CD14-positive monocyte (primary cell): ENCODE results near the gene MTNR1B. TPM values are rescaled to one million over a fixed set of nuclear protein-coding genes. Genes with fewer than 3 reads are reported as not detected.

Source experiments
- DNase-seq, 3 donors: peaks; one replicate each; pipeline ENCODE4 v3.0.0-alpha.2; 2011 to 2022
- H2AFZ ChIP-seq: 2 replicates; pipeline ENCODE4 v1.6.0; 2012; ENCODE audit warnings: mild to moderate bottlenecking, low read depth, low read length, inconsistent platforms; ENCODE audit not compliant: insufficient read depth, poor library complexity, severe bottlenecking
- H3K27ac ChIP-seq, 2 donors: 1 replicate in 1 of 2; 2 replicates in 1 of 2; pipeline ENCODE4 v1.5.1; 2012 to 2013; ENCODE audit warnings: low read length in 2 of 2, control low read depth in 1 of 2, inconsistent platforms in 1 of 2, low read depth in 1 of 2, mild to moderate bottlenecking in 1 of 2
- H3K27me3 ChIP-seq, 2 donors: one replicate each; pipeline versions ENCODE4 v1.6.0 to v1.6.1; 2011 to 2013; ENCODE audit warnings: low read length in 2 of 2; ENCODE audit not compliant: control insufficient read depth in 2 of 2, insufficient read depth in 2 of 2
- H3K36me3 ChIP-seq, 2 donors: replicated peaks in 1 of 2; 1 replicate in 1 of 2; 2 replicates in 1 of 2; pipeline versions ENCODE4 v1.5.1 to v1.6.1; 2012 to 2013; ENCODE audit warnings: low read length in 2 of 2, control low read depth in 1 of 2, inconsistent platforms in 1 of 2, mild to moderate bottlenecking in 1 of 2; ENCODE audit not compliant: insufficient read depth in 2 of 2, control insufficient read depth in 1 of 2
- H3K4me1 ChIP-seq, 2 donors: 1 replicate in 1 of 2; 2 replicates in 1 of 2; pipeline versions ENCODE4 v1.5.1 to v1.6.1; 2012 to 2013; ENCODE audit warnings: low read length in 2 of 2, control low read depth in 1 of 2, inconsistent platforms in 1 of 2, mild to moderate bottlenecking in 1 of 2, moderate library complexity in 1 of 2; ENCODE audit not compliant: insufficient read depth in 2 of 2, control insufficient read depth in 1 of 2
- H3K4me2 ChIP-seq: replicated peaks from 2 replicates; pipeline ENCODE3; 2012; ENCODE audit warnings: low read length, moderate library complexity, mild to moderate bottlenecking; ENCODE audit not compliant: poor library complexity, severe bottlenecking; ENCODE audit errors: extremely low read depth
- H3K4me3 ChIP-seq, 3 experiments: fragments of 200-600 bp in 1 of 3; sonication (generic) in 1 of 3; replicated peaks in 1 of 3; 1 replicate in 2 of 3; 2 replicates in 1 of 3; pipeline ENCODE4 v1.5.1; 2011 to 2013; ENCODE audit warnings: low read length in 3 of 3, mild to moderate bottlenecking in 3 of 3, control low read depth in 2 of 3, low read depth in 2 of 3, inconsistent platforms in 1 of 3, moderate library complexity in 1 of 3
- H3K79me2 ChIP-seq: 2 replicates; pipeline ENCODE4 v1.6.0; 2012; ENCODE audit warnings: mild to moderate bottlenecking, control low read depth, inconsistent platforms, low read length, moderate library complexity; ENCODE audit not compliant: insufficient read depth
- H3K9ac ChIP-seq: 2 replicates; pipeline ENCODE4 v1.6.0; 2017; ENCODE audit warnings: low read length, mild to moderate bottlenecking; ENCODE audit not compliant: insufficient read depth, poor library complexity, severe bottlenecking
- H3K9me3 ChIP-seq, 2 donors: replicated peaks in 1 of 2; 1 replicate in 1 of 2; 2 replicates in 1 of 2; pipeline versions ENCODE4 v1.5.1 to v1.6.1; 2012 to 2013; ENCODE audit warnings: low read length in 2 of 2, control low read depth in 1 of 2; ENCODE audit not compliant: control insufficient read depth in 1 of 2, insufficient read depth in 1 of 2
- H4K20me1 ChIP-seq: 2 replicates; pipeline ENCODE4 v1.6.0; 2012; ENCODE audit warnings: mild to moderate bottlenecking, low read length, control low read depth, moderate library complexity; ENCODE audit not compliant: insufficient read depth
- H3K27ac Mint-ChIP-seq, 7 donors: one replicate each; pipeline ENCODE4 v1.8.0; 2020; ENCODE audit warnings: mild to moderate bottlenecking in 7 of 7, mixed read lengths in 7 of 7, moderate library complexity in 6 of 7, inconsistent platforms in 2 of 7
- H3K27me3 Mint-ChIP-seq, 3 donors: one replicate each; pipeline ENCODE4 v1.8.0; 2021 to 2022; ENCODE audit warnings: low read depth in 3 of 3, mild to moderate bottlenecking in 3 of 3, mixed read lengths in 3 of 3, moderate library complexity in 3 of 3, inconsistent platforms in 1 of 3
- H3K36me3 Mint-ChIP-seq, 2 donors: one replicate each; pipeline ENCODE4 v1.8.0; 2020; ENCODE audit warnings: mixed read lengths in 2 of 2, inconsistent platforms in 1 of 2, mild to moderate bottlenecking in 1 of 2
- H3K4me1 Mint-ChIP-seq: one replicate; pipeline ENCODE4 v1.8.0; 2020; ENCODE audit warnings: mild to moderate bottlenecking, mixed read lengths
- H3K4me3 Mint-ChIP-seq, 2 donors: one replicate each; pipeline ENCODE4 v1.8.0; 2020; ENCODE audit warnings: mild to moderate bottlenecking in 2 of 2, mixed read lengths in 2 of 2, moderate library complexity in 1 of 2
- H3K9me3 Mint-ChIP-seq, 7 donors: one replicate each; pipeline ENCODE4 v1.8.0; 2020 to 2022; ENCODE audit warnings: mixed read lengths in 7 of 7, mild to moderate bottlenecking in 6 of 7, moderate library complexity in 6 of 7, inconsistent platforms in 2 of 7
- CTCF ChIP-seq: fragments of 200-600 bp; IDR thresholded peaks from one replicate; pipeline ENCODE4 v1.8.0; 2022; ENCODE audit warnings: antibody characterized with exemption, mild to moderate bottlenecking
- WGBS: methylation state at CpG from one replicate; pipeline ENCODE4 v1.1.5; 2013; ENCODE audit warnings: missing lambda C conversion rate; ENCODE audit not compliant: insufficient coverage; 5-methylcytosine and 5-hydroxymethylcytosine counted together
- intact Hi-C, 2 donors: fragments of 100-400 bp; cut with micrococcal nuclease; formaldehyde crosslinking; loops; one replicate each; pipeline versions ENCODE4 v1.15.0 to v1.15.1; 2023
- polyA plus RNA-seq, 3 donors: library from polyadenylated mRNA; depleted of rRNA in 1 of 3; unstranded in 2 of 3; stranded (reverse) in 1 of 3; fragments of 300-500 nt in 2 of 3; fragments of >200 nt in 1 of 3; fragmentation: Illumina TruSeq in 2 of 3; gene quantifications; 1 replicate in 2 of 3; 2 replicates in 1 of 3; pipeline ENCODE4 v1.2.3, GENCODE V29; 2012 to 2021

The MTNR1B gene
- polyA plus RNA-seq, 3 donors: not detected

- H3K9ac ChIP-seq: no peak overlapping the region
- no peaks in the 10 kb centered on the region for H3K4me1 Mint-ChIP-seq
- no peaks in the 10 kb centered on the region for H3K9me3 ChIP-seq
- peaks cover 0 to 5% (median 2%) of the 10 kb centered on the region in 3 donors for H3K27me3 Mint-ChIP-seq
- H3K27ac ChIP-seq: no peak overlapping the region
- no peaks in the 10 kb centered on the region for H3K27me3 ChIP-seq
- TF ChIP-seq CTCF: no peak
- no peaks in the 10 kb centered on the region for H3K36me3 Mint-ChIP-seq
- no peak overlapping the region for H3K4me3 ChIP-seq
- H3K4me2 ChIP-seq: no peak overlapping the region
- H3K27ac Mint-ChIP-seq: no peak overlapping the region
- intact Hi-C loops: no loop called here
- DNase-seq: no peak
- H2AFZ ChIP-seq: no peak overlapping the region
- no peaks in the 10 kb centered on the region for H3K36me3 ChIP-seq
- peaks cover 0 to 3% (median 0%) of the 10 kb centered on the region in 7 donors for H3K9me3 Mint-ChIP-seq
- H3K79me2 ChIP-seq: no peaks in the 10 kb centered on the region
- H4K20me1 ChIP-seq: no peaks in the 10 kb centered on the region
- 69% methylated on average over 2 of the region's 3 CpGs for WGBS
- no peak overlapping the region for H3K4me3 Mint-ChIP-seq
- no peaks in the 10 kb centered on the region for H3K4me1 ChIP-seq
Measured at GRCh38 chr11:93025558-93026255, 56.3 kb downstream of the MTNR1B start.

GRCh38 chr11:93028960-93029522 is 59.6 kb downstream of the MTNR1B start:
- Histone ChIP-seq H3K27ac (no peak overlapping the region), H3K9ac (no peak overlapping the region), H3K4me1 (no peaks in the 10 kb centered on the region), H4K20me1 (no peaks in the 10 kb centered on the region), H3K79me2 (no peaks in the 10 kb centered on the region), H3K4me2 (no peak overlapping the region), H3K4me3 (no peak overlapping the region), H3K9me3 (no peaks in the 10 kb centered on the region), H3K36me3 (no peaks in the 10 kb centered on the region), H2AFZ (no peak overlapping the region), H3K27me3 (no peaks in the 10 kb centered on the region)
- no peak for DNase-seq
- no peak overlapping the region for H3K27ac Mint-ChIP-seq
- intact Hi-C loops: no loop called here
- no peak overlapping the region for H3K4me3 Mint-ChIP-seq
- H3K27me3 Mint-ChIP-seq: peaks cover 0 to 3% (median 2%) of the 10 kb centered on the region in 3 donors
- peaks cover 0 to 3% (median 0%) of the 10 kb centered on the region in 7 donors for H3K9me3 Mint-ChIP-seq
- H3K36me3 Mint-ChIP-seq: no peaks in the 10 kb centered on the region
- TF ChIP-seq CTCF: no peak
- no CpG with 5 or more reads among the region's 6 CpGs for WGBS
- no peaks in the 10 kb centered on the region for H3K4me1 Mint-ChIP-seq
